HG02943 (cell line): ENCODE results near the gene CTNND2.
"Not testable (repeated sequence)": the region's sequence is repeated elsewhere in the genome, so short reads cannot be mapped to it uniquely, and the experiment has no call there.

ENCODE experiments used
- ATAC-seq: cut with Tn5 transposase; IDR thresholded peaks from one replicate; pipeline ENCODE4 v1.9.1; 2021; ENCODE audit warnings: mild to moderate bottlenecking, low read depth, moderate library complexity; ENCODE audit not compliant: unreplicated experiment

The CTNND2 gene

DNA sequence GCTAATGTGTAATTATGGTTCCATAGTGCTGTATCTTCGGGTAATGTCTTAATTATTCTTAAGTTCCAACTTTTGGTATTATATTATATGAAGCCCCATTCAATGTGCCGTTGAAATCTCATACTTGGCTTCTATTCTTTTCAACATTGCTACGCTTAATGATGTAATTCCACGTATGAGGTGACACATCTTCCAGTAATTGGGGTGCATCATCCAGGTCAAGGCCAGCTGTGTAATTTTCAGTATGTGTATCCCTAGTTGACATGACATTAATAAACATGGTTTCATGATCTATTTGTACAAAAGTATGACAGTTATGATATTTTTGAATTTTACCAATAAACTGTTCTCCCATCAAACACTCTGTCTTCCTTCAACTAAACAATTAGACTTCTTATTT, 546.3 kb downstream of the CTNND2 start:
- no peak for ATAC-seq

DNA sequence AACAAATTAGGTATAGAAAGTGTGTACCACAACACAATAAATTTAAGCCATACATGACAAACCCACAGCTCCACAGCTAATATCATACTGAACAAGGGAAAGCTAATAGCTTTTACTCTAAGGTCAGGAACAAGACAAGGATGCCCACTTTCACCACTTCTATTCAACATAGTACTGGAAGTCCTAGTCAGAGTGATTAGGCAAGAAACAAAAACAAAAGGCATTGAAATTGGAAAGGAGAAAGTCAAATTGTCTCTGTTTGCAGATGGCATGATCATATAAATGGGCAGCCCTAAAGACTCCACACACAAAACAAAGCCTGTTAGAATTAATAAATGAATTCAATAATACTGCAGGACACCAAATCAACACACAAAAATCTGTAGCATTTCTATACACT, 548.8 kb downstream of the CTNND2 start:
- no peak for ATAC-seq

DNA sequence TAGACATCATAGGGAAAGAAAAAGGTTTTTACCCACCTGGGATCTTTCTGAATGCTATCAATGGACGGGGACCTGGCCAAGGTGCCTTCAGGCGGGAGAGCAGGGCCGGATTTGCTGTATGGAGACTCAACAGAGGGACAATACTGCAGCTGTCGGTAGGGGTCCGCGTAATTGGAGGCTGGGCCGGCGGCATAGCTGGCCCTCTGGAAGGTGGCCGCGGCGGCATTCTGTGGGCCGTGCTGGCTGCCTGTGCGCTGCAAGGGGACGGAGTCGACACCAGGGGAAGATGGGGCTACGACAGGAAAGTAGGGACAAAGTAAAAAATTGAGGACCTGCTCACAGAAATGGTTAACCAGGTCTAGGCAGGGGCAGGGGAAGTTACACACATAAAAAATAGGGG, 557.9 kb downstream of the CTNND2 start:
- ATAC-seq: no peak

DNA sequence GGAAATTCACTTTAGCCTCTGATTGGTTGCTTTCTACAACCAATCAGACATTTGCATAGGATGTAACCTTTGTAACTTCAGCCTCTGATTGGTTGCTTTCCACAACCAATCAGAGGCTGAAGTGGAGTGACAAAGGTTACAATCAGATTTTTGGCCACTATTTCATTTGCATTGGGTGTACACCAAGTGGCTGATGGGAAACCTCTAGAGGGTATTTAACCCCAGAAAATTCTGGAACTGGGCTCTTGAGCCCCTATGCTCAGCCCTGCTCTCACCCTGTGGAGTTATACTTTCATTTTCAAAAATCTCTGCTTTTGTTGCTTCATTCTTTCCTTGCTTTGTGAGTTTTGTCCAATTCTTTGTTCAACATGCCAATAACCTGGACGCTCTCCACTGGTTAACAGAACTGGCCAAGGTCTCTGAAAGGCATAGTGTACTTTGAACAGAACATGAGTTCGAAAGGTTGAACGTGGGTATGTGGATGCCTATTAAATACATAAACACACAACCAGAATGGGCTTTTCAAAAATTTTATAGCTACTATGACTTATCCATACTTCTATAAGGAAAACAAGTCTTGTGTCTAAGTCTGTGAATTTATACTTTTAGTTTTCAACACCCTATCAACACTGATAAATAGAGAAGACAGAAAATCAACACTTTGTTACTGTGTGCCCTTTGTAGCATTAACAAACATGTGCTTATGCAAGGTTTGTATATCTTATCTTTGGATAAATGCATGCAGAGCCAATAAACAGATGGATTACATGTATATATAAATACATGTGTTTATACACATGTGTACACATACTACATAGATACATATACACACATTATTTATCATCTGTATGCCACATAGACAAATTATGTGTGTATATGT, 568.1 kb downstream of the CTNND2 start:
- no peak for ATAC-seq

DNA sequence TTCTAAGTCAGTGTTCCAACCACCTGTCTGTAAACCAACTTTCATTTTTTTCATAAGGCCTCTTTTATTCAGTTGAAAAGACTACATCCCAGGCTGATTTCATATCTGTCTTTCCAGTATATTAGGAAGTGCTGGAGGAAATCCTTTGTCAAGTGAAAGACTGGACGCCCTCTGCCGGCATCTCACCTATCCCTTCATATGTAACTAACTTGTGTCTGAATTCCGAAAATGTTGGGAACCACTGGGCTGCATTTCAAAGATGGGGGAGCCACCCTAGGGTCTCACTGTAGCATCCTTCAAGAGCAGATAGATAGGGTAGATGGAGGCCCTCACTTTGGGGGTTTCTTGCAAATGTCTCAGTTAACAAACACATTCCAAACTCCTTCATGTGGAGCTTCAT, 569.8 kb downstream of the CTNND2 start:
- no peak for ATAC-seq

DNA sequence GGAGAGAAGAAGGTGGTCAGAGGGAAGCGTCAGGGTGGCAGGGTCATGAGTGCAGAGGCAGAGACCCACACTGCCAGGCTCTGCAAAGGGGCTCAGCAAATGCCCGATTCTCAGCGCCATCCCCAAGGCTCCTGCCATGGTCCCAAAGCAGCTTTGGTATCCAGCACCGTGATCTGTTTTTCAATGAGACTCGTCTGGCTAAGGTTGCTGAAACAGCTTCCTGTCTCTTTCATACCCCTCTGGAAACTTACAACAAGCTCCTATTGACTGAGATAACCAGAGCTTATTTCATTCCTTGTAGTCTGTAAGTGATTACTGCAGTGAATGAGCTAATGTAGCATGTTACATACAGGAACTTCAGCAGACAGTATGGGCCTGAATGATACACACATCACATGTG, 574.6 kb downstream of the CTNND2 start:
- ATAC-seq: no peak

DNA sequence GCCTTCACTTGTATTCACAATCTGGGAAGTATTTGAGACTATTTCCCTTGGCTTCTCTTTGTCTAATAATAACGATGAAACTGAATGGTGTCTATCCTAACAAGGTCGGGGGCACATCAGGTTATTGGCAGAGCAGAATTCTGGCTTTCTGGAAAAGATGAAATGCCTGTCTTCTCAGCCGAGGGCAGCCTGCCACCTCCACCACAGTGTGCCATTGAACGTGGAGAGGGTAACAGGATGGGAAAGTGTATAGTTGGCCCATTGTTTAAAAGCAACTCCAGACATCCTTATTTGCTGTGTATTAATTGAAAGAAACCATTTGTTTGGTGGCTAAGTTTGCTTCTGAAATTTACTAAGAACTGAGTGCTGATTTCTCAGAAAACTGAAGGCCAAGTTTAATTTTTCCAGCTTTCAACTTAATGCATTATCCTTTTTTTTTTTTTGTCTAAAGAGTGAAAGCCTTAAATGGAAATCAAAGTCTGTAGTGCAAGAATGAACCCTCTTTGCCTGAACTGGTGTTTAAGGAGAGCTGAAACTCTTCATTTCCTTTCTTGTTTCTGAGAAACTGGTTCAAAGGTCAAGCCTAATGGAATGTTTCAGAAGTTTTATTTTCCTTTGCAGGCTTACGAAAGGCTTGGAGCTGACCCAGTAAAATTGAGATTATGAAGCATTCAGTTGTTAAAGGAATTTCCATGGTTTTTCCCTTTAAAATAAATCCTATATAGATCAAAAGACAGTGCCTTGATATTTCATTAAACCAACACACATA, 579.5 kb downstream of the CTNND2 start:
- no peak for ATAC-seq

DNA sequence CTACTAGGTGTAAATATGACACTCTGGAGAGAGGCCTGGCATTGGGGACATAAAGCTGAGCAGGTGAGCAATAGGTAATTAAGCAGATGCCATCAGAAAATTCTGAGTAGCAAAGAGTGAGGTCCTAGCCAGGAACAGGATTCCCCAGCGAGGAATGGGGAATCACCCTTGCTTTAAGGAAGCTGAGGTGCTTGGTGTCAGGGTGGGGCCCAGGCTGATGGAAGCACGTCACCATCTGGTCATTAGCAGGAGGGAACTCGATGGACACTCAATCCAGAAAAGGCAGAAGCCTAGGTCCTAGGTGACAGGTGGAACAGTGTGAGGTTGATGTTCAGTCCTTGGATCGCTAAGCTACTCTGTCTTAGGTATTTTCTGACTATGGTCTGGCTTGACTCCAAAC, 580.5 kb downstream of the CTNND2 start:
- ATAC-seq: no peak

DNA sequence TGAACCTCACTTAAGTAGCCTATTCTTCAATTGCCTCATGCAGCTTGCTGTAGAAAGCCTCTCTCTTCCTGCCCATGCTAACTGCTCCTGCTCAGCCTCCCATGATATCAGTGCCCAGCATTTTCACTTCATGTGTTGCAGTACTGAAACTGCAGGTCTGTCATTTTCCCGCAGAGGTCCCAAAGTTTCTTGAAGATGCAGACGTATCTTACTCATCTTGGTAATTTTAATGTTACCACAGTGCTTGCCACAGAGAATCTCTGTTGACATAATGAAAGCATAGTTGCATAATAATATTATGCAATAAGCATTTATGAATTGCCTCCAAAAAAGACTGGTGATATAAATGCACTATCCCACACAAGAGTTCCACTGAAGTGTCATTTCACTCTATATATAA, 582.1 kb downstream of the CTNND2 start:
- no peak for ATAC-seq

DNA sequence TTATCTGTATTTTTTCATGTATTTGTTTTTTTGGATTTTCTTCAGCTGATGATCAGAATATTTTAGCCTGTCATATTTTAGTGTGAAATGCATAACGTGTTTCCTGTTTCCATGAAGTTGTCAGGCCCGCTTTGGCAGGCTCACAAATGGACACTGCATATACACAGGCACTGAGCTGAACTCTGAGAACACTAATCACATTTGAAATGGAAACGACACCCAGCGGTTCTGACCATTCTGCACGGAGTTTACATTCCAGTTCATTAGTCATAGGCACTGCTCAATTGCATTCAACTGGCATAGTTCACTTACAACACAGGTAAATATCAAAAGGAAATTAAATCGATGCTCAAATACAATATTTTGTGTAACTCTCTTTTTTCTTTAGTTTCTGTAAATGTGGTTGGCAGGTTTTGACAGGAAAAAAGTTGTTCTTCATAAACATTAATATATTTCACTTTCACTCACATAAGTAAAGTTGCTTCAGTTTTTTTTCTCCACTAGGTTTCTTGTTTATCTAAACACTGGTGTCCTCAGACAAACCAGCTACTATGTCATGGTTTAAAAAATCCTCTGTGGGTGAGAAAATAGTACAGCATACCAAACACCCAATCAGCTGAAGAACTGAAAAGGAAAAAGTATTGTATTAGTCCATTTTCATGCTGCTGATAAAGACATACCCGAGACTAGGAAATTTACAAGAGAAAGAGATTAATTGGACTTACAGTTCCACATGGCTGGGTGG, 584.2 kb downstream of the CTNND2 start:
- no peak for ATAC-seq

DNA sequence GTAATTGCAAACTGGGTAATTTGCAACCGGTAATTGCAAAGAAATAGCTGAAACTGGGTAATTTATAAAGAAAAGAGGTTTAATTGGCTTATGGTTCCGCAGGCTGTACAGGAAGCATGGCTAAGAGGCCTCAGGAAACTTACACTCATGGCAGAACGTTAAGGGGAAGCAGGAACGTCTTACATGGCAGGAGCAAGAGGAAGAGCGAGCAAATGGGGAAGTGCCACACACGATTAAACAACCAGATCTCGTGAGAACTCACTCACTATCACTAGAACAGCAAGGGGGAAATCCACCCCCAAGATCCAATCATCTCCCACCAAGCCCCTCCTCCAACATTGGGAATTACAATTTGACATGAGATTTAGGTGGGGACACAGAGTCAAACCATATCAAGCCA, 590.6 kb downstream of the CTNND2 start:
- ATAC-seq: not testable (repeated sequence)

DNA sequence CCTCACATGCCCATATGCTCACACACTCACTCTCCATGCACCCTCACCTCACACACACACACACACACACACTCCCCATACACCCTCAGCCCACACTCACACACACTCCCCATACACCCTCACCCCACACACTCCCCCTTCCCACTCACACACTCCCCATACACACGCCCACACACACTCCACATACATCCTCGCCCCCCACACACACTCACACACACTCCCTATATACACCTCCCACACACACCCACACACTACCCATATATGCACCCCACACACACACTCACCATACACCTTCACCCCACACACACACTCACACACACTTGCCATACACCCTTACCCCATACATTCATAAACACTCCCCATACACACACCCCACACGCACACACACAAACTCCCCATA, 592.5 kb downstream of the CTNND2 start:
- ATAC-seq: no peak

DNA sequence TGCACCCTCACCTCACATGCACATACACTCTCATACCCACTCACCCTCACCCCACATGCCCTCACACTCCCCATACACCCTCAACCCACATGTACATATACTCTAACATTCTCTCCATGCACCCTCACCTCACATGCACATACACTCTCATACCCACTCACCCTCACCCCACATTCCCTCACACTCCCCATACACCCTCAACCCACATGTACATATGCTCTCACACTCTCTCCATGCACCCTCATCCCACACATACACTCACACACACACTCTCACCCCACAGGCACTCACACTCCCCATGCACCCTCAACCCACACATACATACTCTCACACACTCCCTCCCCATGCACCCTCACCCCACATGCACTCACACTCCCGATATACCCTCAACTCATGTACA, 593.0 kb downstream of the CTNND2 start:
- ATAC-seq: no peak

DNA sequence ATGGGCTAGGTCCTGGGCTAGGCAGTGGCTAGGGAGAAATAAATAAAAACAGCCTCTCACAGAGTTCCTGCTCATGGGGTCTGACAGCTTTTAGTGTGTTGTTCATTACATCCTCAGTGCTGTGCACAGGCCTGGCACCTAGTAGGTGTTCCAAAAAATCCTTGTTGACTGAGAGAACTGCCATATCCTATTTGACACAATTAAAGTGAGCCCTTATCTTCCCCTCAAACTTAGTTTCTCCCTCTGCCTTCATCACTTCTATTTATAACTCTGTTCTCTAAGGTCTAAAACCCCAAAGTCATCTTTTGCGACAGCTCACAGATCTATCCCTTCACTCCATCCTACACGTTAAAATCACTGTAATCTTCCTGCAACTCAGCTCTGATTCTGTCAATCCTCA, 594.1 kb downstream of the CTNND2 start:
- no peak for ATAC-seq

DNA sequence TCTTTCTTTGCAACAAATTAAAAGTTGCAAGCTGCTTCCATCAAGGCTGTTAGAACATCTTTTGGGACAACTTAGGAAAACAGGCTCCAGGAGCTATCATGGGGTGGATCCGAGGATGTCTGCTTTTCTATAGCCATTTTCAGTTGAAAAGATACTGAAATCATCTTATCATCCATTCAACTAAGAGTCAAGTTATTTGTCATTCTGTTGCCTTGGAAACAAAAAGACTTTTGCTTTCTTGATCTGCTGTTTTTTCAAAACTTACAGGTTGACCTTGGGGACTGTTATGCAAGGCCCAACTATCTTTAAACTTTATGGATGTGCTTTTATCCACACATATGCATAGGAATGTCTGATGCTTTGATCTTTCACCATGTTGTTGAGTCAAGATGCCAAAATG, 597.9 kb downstream of the CTNND2 start:
- no peak for ATAC-seq

DNA sequence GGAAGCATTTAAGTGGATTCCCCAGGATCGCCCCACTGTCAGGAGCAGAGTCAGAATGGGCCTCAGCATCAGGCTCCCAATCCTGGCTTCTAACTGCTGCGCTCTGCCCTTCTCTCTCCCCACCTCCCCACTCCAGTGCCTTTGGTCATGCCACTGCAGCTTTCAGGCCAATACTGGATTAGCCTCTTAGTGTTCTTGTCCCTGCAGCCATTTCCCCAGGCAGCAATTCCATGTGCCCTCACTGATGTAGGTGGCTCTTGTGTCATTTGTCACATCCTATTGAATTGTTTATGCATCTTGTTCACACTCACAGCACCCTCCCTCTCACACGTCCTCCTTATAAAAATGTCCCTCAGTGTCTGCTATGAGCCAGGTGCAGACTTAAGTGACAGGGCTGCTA, 599.0 kb downstream of the CTNND2 start:
- no peak for ATAC-seq

DNA sequence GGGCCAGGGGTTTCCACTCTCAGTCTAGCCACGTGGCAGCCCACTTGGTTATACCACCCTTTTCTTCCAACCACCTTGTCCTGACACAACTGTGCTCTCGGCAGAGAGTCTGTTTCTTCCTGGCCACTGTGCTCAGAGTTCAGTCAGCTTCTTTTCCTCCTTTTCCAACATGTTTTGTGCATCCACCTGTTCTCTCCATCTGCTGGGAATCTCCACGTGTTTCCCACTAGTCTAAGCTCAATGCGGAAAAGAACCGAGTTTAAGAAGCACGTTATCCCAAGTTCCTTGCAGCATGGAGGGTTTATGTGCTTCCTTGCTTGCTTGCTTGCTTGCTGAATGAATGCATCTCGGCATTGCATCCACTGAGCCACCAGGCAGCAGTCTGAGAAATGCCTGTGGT, 599.6 kb downstream of the CTNND2 start:
- no peak for ATAC-seq

DNA sequence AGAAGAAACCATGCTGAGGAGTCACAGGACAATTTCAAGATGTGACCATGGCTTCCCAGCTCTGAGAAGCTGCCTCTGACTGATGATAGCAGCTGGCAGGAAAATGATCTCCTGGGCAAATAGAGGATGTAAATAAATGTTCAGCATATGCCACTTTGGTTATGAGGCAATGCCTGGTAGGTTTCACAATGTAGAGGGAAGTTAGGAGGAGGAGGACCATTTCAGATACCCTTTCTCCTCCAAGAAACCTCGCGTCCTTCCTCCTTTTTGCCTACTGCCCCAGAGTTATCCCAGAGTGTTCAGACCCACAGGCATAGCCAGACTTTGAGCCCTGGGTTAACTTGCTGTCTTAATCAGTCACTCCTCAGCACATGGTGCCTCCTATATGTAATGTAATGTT, 601.6 kb downstream of the CTNND2 start:
- no peak for ATAC-seq

DNA sequence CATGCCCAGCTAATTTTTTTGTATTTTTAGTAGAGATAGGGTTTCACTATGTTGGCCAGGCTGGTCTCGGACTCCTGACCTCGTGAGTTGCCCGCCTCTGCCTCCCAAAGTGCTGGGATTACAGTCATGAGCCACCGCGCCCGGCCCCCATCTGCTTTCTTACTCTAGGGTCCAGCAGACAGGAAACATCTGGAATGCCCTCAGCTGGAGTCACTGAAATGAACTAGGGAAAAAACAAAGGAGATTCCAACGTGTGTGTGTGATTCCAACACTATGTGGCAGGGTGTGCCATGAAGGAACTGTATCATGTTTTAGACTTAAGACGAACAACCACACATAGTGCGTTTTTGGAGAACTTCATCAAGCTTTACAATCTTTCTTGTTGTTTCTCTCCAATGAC, 603.1 kb downstream of the CTNND2 start:
- no peak for ATAC-seq

DNA sequence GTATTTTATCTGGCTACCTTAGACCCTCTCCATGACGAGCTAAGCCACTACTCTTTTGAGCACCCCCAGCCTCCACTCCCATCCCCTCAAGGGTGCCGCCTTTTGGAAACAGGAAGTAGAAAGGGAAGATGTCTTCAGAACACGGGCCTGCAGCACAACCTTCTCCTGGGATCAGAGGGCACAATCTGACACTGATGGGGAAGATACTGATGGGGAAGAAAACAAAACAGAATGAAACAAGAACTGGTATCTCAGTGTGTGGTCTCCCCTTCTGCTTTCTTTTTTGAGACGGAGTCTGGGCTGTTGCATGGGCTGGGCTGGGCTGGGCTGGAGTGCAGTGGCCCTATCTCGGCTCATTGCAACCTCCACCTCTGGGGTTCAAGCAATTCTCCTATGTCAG, 603.5 kb downstream of the CTNND2 start:
- ATAC-seq: no peak

DNA sequence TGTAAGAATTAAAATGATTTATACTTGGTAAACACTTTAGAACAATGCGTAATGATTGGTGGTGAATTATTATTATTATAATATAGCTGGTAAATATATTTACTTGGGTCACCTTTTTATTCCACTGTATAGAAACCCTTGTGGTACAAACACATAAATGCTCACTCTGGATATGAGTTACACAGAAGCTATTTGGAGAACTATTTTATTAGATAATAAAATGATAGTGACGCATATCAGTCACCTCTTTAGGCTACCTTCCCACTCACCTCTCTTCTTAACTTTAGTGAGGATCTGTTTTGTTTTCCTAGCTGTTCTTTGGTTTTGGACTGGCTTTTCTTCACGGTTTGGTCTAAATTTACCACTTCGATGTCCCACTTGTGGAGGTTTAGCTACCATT, 605.4 kb downstream of the CTNND2 start:
- ATAC-seq: no peak
